ENCODE data around the gene ADSL. TPM values are rescaled to one million over a fixed set of nuclear protein-coding genes. Genes with fewer than 3 reads are reported as not detected.

The ADSL gene
- total and polyA plus RNA-seq, 2 of the 8 experiments (the other 6 are each of a cell fraction or from before 2014, with no cell fraction given), result 197 to 218 TPM

GRCh38 chr22:40433416-40434090 lies 87.3 kb downstream of the ADSL start:
- Histone ChIP-seq H2BK20ac (ENCODE audit: low read length) (no peak overlapping the region), H3K79me1 (ENCODE audit: low read depth, low read length) (peaks cover 2% of the 10 kb centered on the region; the same call in 1 of the 2 replicates), H3K4me1 (replicated peaks in 1 of 4; ENCODE audit: control insufficient read depth in 3 of 4, insufficient read depth in 4 of 4, low read length in 3 of 4) (no peaks in the 10 kb centered on the region; a peak in 1 of 7 replicates), H3K23me2 (ENCODE audit: low read depth, low read length) (no peaks in the 10 kb centered on the region), H3K4ac (replicated peaks; ENCODE audit: insufficient read length, low read depth, low read length) (no peak overlapping the region), H3K4me2 (ENCODE audit: insufficient read depth in 1 of 2, low read depth in 2 of 2, low read length in 2 of 2) (no peak overlapping the region), H3K27ac (ENCODE audit: low read depth, low read length) (no peak overlapping the region), H4K8ac (ENCODE audit: extremely low read depth, insufficient read depth, low read length) (no peak overlapping the region), H3K4me3 (ENCODE audit: extremely low read depth in 1 of 4, insufficient read depth in 2 of 4, low read depth in 3 of 4, low read length in 4 of 4) (no peak overlapping the region), H3K14ac (ENCODE audit: insufficient read length) (no peak overlapping the region), H3K79me2 (ENCODE audit: control insufficient read depth in 1 of 2, insufficient read depth in 2 of 2, low read length in 2 of 2) (no peaks in the 10 kb centered on the region), H4K91ac (replicated peaks; ENCODE audit: insufficient read length, low read length) (no peak overlapping the region), H2BK5ac (ENCODE audit: low read depth, low read length) (no peak overlapping the region), H2AK5ac (ENCODE audit: low read depth, low read length) (no peak overlapping the region), H4K5ac (ENCODE audit: insufficient read length, low read depth, low read length) (no peak overlapping the region), H3K18ac (ENCODE audit: extremely low read depth, low read length) (no peak overlapping the region), H2BK12ac (ENCODE audit: low read depth, low read length) (no peak overlapping the region), H4K20me1 (replicated peaks in 1 of 2; ENCODE audit: control insufficient read depth in 1 of 2, insufficient read depth in 2 of 2, low read length in 2 of 2) (peaks cover 2% of the 10 kb centered on the region in 2 experiments), H2BK15ac (ENCODE audit: low read length) (no peak overlapping the region), H2AFZ (ENCODE audit: low read length) (no peak overlapping the region), H2BK120ac (replicated peaks; ENCODE audit: low read depth, low read length) (no peak overlapping the region), H3K56ac (replicated peaks; ENCODE audit: insufficient read length, low read depth, low read length) (no peak overlapping the region), H3K27me3 (replicated peaks in 1 of 4; ENCODE audit: control insufficient read depth in 3 of 4, extremely low read depth in 1 of 4, insufficient read depth in 3 of 4, low read length in 3 of 4) (no peaks in the 10 kb centered on the region), H3K23ac (ENCODE audit: insufficient read length) (no peak overlapping the region), H3K36me3 (ENCODE audit: control insufficient read depth in 2 of 4, insufficient read depth in 4 of 4, low read length in 3 of 4) (peaks cover 0 to 10% (median 4%) of the 10 kb centered on the region in 4 experiments; a peak in 4 of 8 replicates), H3K9ac (replicated peaks in 1 of 4; ENCODE audit: extremely low read depth in 1 of 4, low read depth in 3 of 4, low read length in 3 of 4) (no peak overlapping the region), H3K9me3 (ENCODE audit: insufficient read depth in 2 of 2, low read depth in 1 of 2, low read length in 1 of 2) (no peaks in the 10 kb centered on the region)
- 86% methylated on average over 3 of the region's 3 CpGs; no CpG with 5 or more reads in 1 of the 2 experiments for WGBS, 2 experiments (ENCODE audit: extremely low coverage in 1 of 2, insufficient coverage in 1 of 2, insufficient read length in 1 of 2, insufficient replicate concordance in 2 of 2, low coverage in 1 of 2, low lambda C conversion rate in 2 of 2, missing lambda C conversion rate in 1 of 2)
- DNase-seq (ENCODE audit: low read depth in 1 of 2, low spot score in 2 of 2) (no peak), FAIRE-seq (no peak)
- CTCF ChIA-PET (ENCODE audit: partially characterized antibody), result interaction anchor here (0.7 to 1.3 kb wide), 9 partner anchors 8 to 466 kb away, joined by 3 to 7 read pairs (median 3); no protein-coding TSS in a partner anchor
- TF ChIP-seq CEBPB (IDR thresholded peaks at IDR 0.05; ENCODE audit: low read depth, low read length), result no peak
- TF ChIP-seq, protein P1, sequence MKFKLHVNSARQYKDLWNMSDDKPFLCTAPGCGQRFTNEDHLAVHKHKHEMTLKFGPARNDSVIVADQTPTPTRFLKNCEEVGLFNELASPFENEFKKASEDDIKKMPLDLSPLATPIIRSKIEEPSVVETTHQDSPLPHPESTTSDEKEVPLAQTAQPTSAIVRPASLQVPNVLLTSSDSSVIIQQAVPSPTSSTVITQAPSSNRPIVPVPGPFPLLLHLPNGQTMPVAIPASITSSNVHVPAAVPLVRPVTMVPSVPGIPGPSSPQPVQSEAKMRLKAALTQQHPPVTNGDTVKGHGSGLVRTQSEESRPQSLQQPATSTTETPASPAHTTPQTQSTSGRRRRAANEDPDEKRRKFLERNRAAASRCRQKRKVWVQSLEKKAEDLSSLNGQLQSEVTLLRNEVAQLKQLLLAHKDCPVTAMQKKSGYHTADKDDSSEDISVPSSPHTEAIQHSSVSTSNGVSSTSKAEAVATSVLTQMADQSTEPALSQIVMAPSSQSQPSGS (IDR thresholded peaks at IDR 0.05; ENCODE audit: low read length), result no peak
- TF ChIP-seq EGR1 (IDR thresholded peaks at IDR 0.05; ENCODE audit: borderline replicate concordance, low read depth, low read length), result no peak
- TF ChIP-seq TCF12 (IDR thresholded peaks at IDR 0.05; ENCODE audit: low read depth, low read length), result no peak
- TF ChIP-seq SIX5 (IDR thresholded peaks at IDR 0.05; ENCODE audit: low read depth, low read length), result no peak
- POLR2A ChIA-PET (ENCODE audit: partially characterized antibody), result interaction anchor here (1.3 kb wide), 1 partner anchor 16 kb away, joined by 3 read pairs; no protein-coding TSS in a partner anchor

Data from H1 (cell line).